K562 (cell line): ENCODE data around the gene MIEN1. TPM values are rescaled to one million over a fixed set of nuclear protein-coding genes. Genes with fewer than 3 reads are reported as not detected.
A peak's percentile ranks its signal among the peaks of the same experiment; 100 is the strongest.

Experiments
- ATAC-seq: fragments of 200-7000 bp; cut with Tn5 transposase; 3 replicates; pipeline ENCODE4 v1.9.1; 2020; ENCODE audit warnings: moderate library complexity
- BruUV-seq: library from RNA; stranded (reverse); fragments of 400-500 nt; replicated peaks from 2 replicates; lab custom pipeline; 2021; lab: Mats Ljungman, UMichigan
- CTCF ChIA-PET: fragments of 300-600 bp; formaldehyde crosslinking; extraction: SDS; loops from one replicate; lab custom pipeline; 2021; ENCODE audit warnings: low intra/inter-chr PET ratio; lab: Yijun Ruan, JAX
- POLR2A ChIA-PET: fragments of 300-600, 350-650 bp; sonication (Branson Sonifier 250); formaldehyde crosslinking; extraction: SDS; loops from one replicate; lab custom pipeline; 2021; ENCODE audit warnings: antibody characterized with exemption, inconsistent platforms; lab: Yijun Ruan, JAX
- DNase-seq, 4 experiments: peaks; one replicate each; pipeline versions ENCODE4 v3.0.0 to v3.0.0-alpha.2; 2011 to 2018; ENCODE audit warnings: low spot score in 3 of 4, mixed read lengths in 3 of 4; ENCODE audit errors: extremely low read depth in 1 of 4
- FAIRE-seq: peaks from 2 replicates; lab custom pipeline; 2011; peaks lifted over from hg19 to GRCh38; lab: Jason Lieb, UNC
- H2AFZ ChIP-seq: 2 replicates; pipeline ENCODE4 v1.6.0; 2011; ENCODE audit warnings: low read depth, low read length, control low read depth, inconsistent platforms
- H3K27ac ChIP-seq: fragments of 200-600 bp; 3 replicates; pipeline ENCODE4 v1.8.0; 2011; ENCODE audit warnings: low read depth, mild to moderate bottlenecking, control low read depth, inconsistent platforms, low read length, moderate library complexity, mixed read lengths; ENCODE audit errors: extremely low read depth
- H3K27me3 ChIP-seq, 2 experiments: fragments of 300-600 bp in 1 of 2; 2 replicates in 1 of 2; 3 replicates in 1 of 2; pipeline versions ENCODE4 v1.6.0 to v1.8.0; 2011; ENCODE audit warnings: inconsistent platforms in 2 of 2, low read length in 2 of 2, mild to moderate bottlenecking in 1 of 2, mixed read lengths in 1 of 2, moderate library complexity in 1 of 2; ENCODE audit not compliant: control insufficient read depth in 2 of 2, insufficient read depth in 2 of 2
- H3K36me3 ChIP-seq: fragments of 300-600 bp; 3 replicates; pipeline ENCODE4 v1.8.0; 2011; ENCODE audit warnings: mild to moderate bottlenecking, low read length, inconsistent platforms; ENCODE audit not compliant: control insufficient read depth, insufficient read depth
- H3K4me1 ChIP-seq, 2 experiments: fragments of 200-600 bp in 1 of 2; replicated peaks in 1 of 2; 2 replicates in 1 of 2; 3 replicates in 1 of 2; pipeline versions ENCODE4 v1.5.1 to v1.8.0; 2011; ENCODE audit warnings: inconsistent platforms in 2 of 2, low read length in 2 of 2, mild to moderate bottlenecking in 1 of 2, mixed read lengths in 1 of 2, moderate library complexity in 1 of 2; ENCODE audit not compliant: control insufficient read depth in 2 of 2, insufficient read depth in 2 of 2
- H3K4me2 ChIP-seq: 2 replicates; pipeline ENCODE4 v1.6.1; 2011; ENCODE audit warnings: low read length, control low read depth, inconsistent platforms, mixed read lengths; ENCODE audit not compliant: insufficient read depth
- H3K4me3 ChIP-seq: fragments of 200-600 bp; sonication (generic), shearing (Covaris generic); 2 replicates; pipeline ENCODE4 v1.5.1; 2016; ENCODE audit warnings: control low read depth, inconsistent platforms
- H3K79me2 ChIP-seq: fragments of 200-600 bp; 3 replicates; pipeline ENCODE4 v1.8.0; 2011; ENCODE audit warnings: low read length, inconsistent platforms; ENCODE audit not compliant: control insufficient read depth, insufficient read depth
- H3K9ac ChIP-seq, 2 experiments: 2 replicates each; pipeline versions ENCODE4 v1.6.0 to v1.6.1; 2011; ENCODE audit warnings: low read depth in 2 of 2, low read length in 2 of 2, control low read depth in 1 of 2, inconsistent platforms in 1 of 2, mild to moderate bottlenecking in 1 of 2, mixed read lengths in 1 of 2; ENCODE audit not compliant: insufficient read depth in 1 of 2
- H3K9me1 ChIP-seq: one replicate; pipeline ENCODE4 v1.6.0; 2011; ENCODE audit warnings: inconsistent platforms, mild to moderate bottlenecking, low read length, moderate library complexity; ENCODE audit not compliant: control insufficient read depth, insufficient read depth
- H3K9me3 ChIP-seq: replicated peaks from 2 replicates; pipeline ENCODE4 v1.5.1; 2011; ENCODE audit warnings: low read depth, low read length, inconsistent platforms; ENCODE audit not compliant: control insufficient read depth, insufficient read depth
- H4K20me1 ChIP-seq: replicated peaks from 2 replicates; pipeline ENCODE4 v1.6.1; 2011; ENCODE audit warnings: low read length, inconsistent platforms, mixed read lengths; ENCODE audit not compliant: control insufficient read depth, insufficient read depth
- MBD2 ChIP-seq: sonication (generic); IDR thresholded peaks from 2 replicates; pipeline ENCODE4 v1.6.1; 2016; ENCODE audit warnings: low read depth, borderline replicate concordance
- POLR2G ChIP-seq: fragments of 200-400 bp; formaldehyde crosslinking; IDR thresholded peaks from 2 replicates; pipeline ENCODE4 v1.6.1; 2017; ENCODE audit warnings: low read depth, mild to moderate bottlenecking, antibody characterized with exemption, low read length, moderate library complexity
- RB1 ChIP-seq: fragments of 450-650 bp; IDR thresholded peaks from 2 replicates; pipeline ENCODE4 v1.6.1; 2017; ENCODE audit warnings: low read depth, mild to moderate bottlenecking
- RBFOX2 ChIP-seq: fragments of 200-400 bp; formaldehyde crosslinking; IDR thresholded peaks from 2 replicates; pipeline ENCODE4 v1.6.1; 2017; ENCODE audit warnings: low read depth, mild to moderate bottlenecking, low read length, moderate library complexity
- TRIM28 ChIP-seq: fragments of 450-650 bp; IDR thresholded peaks from 2 replicates; pipeline ENCODE4 v1.6.1; 2017
- ZBED1 ChIP-seq: IDR thresholded peaks from 2 replicates; pipeline ENCODE4 v1.6.1; 2014
- WGBS: fragments of 100-300 bp; shearing (Covaris generic); methylation state at CpG from one replicate; pipeline ENCODE4 v1.1.6; 2016; ENCODE audit warnings: low coverage, mixed read lengths; ENCODE audit not compliant: insufficient coverage; ENCODE audit errors: missing lambda C conversion rate; 5-methylcytosine and 5-hydroxymethylcytosine counted together
- in situ Hi-C: fragments of 300-500 bp; cut with MboI; formaldehyde crosslinking; loops from 4 replicates; pipeline ENCODE4 v1.15.0; 2018; ENCODE audit warnings: inconsistent platforms, mixed read lengths
- intact Hi-C: fragments of 100-400 bp; cut with micrococcal nuclease; formaldehyde crosslinking; loops from 2 replicates; pipeline ENCODE4 v1.14.2; 2022
- polyA plus RNA-seq, 8 experiments: library from polyadenylated mRNA; depleted of rRNA in 4 of 8; stranded (reverse) in 5 of 8; unstranded in 3 of 8; fragments of >200 nt; fragmentation: Nextera tagmentation in 2 of 8; fragmentation: Illumina TruSeq in 1 of 8; extraction: Ambion mirVana in 2 of 8; extraction: Trizol in 1 of 8; gene quantifications; 2 replicates each; pipeline versions ENCODE4 v1.2.1 to v1.2.3, GENCODE V29; 2011 to 2014; ENCODE audit warnings: inconsistent platforms in 1 of 8, missing spikeins in 1 of 8
- total RNA-seq, 7 experiments: library from RNA; depleted of rRNA in 6 of 7; stranded (reverse); fragments of >200 nt in 6 of 7; fragmentation: Illumina TruSeq in 2 of 7; extraction: Trizol in 2 of 7; gene quantifications; 2 replicates each; pipeline versions ENCODE4 v1.2.1 to v1.2.3, GENCODE V29; 2011 to 2021; ENCODE audit warnings: low replicate concordance in 1 of 7

Gene MIEN1
- total and polyA plus RNA-seq, 9 of the 15 experiments (the other 6 are each of a cell fraction or from before 2014, with no cell fraction given): 61.3 to 142 (median 78.9) TPM

GRCh38 chr17:39729280-39729851 is 966 bp downstream of the MIEN1 start:
- no TSS peak for BruUV-seq
- in situ Hi-C loops: no loop called here
- Histone ChIP-seq H3K9me1 (no peaks in the 10 kb centered on the region), H3K9ac (peak overlapping the region; percentile 85 to 97), H4K20me1 (no peaks in the 10 kb centered on the region), H3K4me1 (peaks cover 11 to 40% of the 10 kb centered on the region in 2 experiments; a peak in 4 of 5 replicates), H3K4me3 (peak overlapping the region; percentile 74), H2AFZ (no peak overlapping the region), H3K4me2 (peak overlapping the region; percentile 94), H3K27me3 (no peaks in the 10 kb centered on the region), H3K79me2 (peaks cover 14% of the 10 kb centered on the region), H3K9me3 (no peaks in the 10 kb centered on the region), H3K36me3 (peaks cover 22% of the 10 kb centered on the region; the same call in 1 of the 3 replicates), H3K27ac (peak overlapping the region; percentile 87)
- FAIRE-seq (peak; percentile 78), ATAC-seq (no peak), DNase-seq (no peak)
- 57% methylated on average over 6 of the region's 6 CpGs for WGBS
- intact Hi-C loops: no loop called here
- CTCF ChIA-PET: interaction anchor here (0.7 to 1.6 kb wide), 2 partner anchors 25 to 60 kb away, joined by 3 to 9 read pairs; no protein-coding TSS in a partner anchor
- POLR2A ChIA-PET: interaction anchor here (0.6 to 1.8 kb wide), 9 partner anchors 10 to 166 kb away, joined by 3 to 5 read pairs (median 4); partner anchors contain the start of gene PGAP3
- TF ChIP-seq TRIM28: no peak
- TF ChIP-seq RB1: no peak
- TF ChIP-seq ZBED1: no peak

GRCh38 chr17:39727556-39727955 is 2.8 kb downstream of the MIEN1 start:
- FAIRE-seq: no peak
- Histone ChIP-seq H2AFZ (no peak overlapping the region), H3K79me2 (peaks cover 14% of the 10 kb centered on the region), H4K20me1 (no peaks in the 10 kb centered on the region), H3K9me1 (no peaks in the 10 kb centered on the region), H3K9ac (peak overlapping the region in 1 of 2 experiments; percentile 42; a peak in 1 of 4 replicates), H3K4me2 (no peak overlapping the region), H3K27ac (no peak overlapping the region), H3K4me1 (peaks cover 13 to 53% of the 10 kb centered on the region in 2 experiments; a peak in 4 of 5 replicates), H3K36me3 (peaks cover 22% of the 10 kb centered on the region; the same call in 1 of the 3 replicates), H3K9me3 (no peaks in the 10 kb centered on the region), H3K4me3 (no peak overlapping the region), H3K27me3 (no peaks in the 10 kb centered on the region)
- ATAC-seq: no peak
- BruUV-seq: no TSS peak
- intact Hi-C loops (no loop called here), in situ Hi-C loops (no loop called here)
- ChIA-PET CTCF (no interaction called here), POLR2A (interaction anchor here (1.0 kb wide), 1 partner anchor 35 kb away, joined by 3 read pairs; no protein-coding TSS in a partner anchor)
- no peak for TF ChIP-seq MBD2
- peak; percentile 44 for TF ChIP-seq RBFOX2
- peak; percentile 30; the same call in 1 of the 2 replicates for TF ChIP-seq POLR2G
- WGBS: 55% methylated on average over 5 of the region's 10 CpGs
- no peak for DNase-seq
